OCI-LY7 (cell line): ENCODE measurements around the gene LSMEM2.

Source experiments
- EZH2phosphoT487 ChIP-seq: fragments of 200-600 bp; sonication (generic); IDR thresholded peaks from 2 replicates; pipeline ENCODE4 v1.6.1; 2018; ENCODE audit warnings: low read depth, borderline replicate concordance, mild to moderate bottlenecking, mixed run types, antibody characterized with exemption, low read length, moderate library complexity, mixed read lengths
- TF ChIP-seq, protein P1 (sequence below): fragments of 200-600 bp; sonication (generic); conservative IDR thresholded peaks from 2 replicates; pipeline ENCODE4 v1.5.1; 2014; ENCODE audit warnings: mild to moderate bottlenecking, antibody characterized with exemption, low read length, moderate library complexity, mixed read lengths

DNA sequence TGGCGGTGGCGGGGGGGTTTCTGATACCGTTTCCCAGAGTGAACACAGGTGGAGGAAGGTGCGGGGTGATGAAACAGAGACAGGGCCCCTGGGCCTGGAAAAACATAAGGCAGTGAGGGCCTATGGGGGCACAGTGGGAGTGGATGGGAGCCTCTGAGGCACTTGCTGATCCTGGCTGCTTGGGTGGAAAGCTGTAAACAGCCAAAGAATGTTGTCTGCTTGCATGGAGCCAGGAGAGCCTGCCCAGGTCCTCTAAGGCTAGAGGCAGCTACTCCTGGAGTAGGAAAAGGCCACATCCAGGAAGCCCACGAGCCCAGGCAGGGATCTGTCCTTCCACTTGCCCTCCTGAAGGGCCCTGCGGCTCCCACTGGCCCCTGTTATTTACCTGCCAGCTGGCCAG is 12.9 kb upstream of the LSMEM2 start:
- TF ChIP-seq, protein P1, sequence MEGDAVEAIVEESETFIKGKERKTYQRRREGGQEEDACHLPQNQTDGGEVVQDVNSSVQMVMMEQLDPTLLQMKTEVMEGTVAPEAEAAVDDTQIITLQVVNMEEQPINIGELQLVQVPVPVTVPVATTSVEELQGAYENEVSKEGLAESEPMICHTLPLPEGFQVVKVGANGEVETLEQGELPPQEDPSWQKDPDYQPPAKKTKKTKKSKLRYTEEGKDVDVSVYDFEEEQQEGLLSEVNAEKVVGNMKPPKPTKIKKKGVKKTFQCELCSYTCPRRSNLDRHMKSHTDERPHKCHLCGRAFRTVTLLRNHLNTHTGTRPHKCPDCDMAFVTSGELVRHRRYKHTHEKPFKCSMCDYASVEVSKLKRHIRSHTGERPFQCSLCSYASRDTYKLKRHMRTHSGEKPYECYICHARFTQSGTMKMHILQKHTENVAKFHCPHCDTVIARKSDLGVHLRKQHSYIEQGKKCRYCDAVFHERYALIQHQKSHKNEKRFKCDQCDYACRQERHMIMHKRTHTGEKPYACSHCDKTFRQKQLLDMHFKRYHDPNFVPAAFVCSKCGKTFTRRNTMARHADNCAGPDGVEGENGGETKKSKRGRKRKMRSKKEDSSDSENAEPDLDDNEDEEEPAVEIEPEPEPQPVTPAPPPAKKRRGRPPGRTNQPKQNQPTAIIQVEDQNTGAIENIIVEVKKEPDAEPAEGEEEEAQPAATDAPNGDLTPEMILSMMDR: no peak
- TF ChIP-seq EZH2phosphoT487: no peak
